Activated naive CD4-positive, alpha-beta T cell treated with anti-CD3 and anti-CD28 coated beads, Interleukin-2, amount 50 U/mL, for 16 hours (primary cell): Measurements from ENCODE around the gene CCNJL.

ENCODE experiments used
- DNase-seq: peaks from one replicate; pipeline ENCODE4 v3.0.0-alpha.2; 2020

The CCNJL gene

GRCh38 chr5:160209917-160210316 is 102.4 kb downstream of the CCNJL start:
- no peak for DNase-seq

- DNase-seq, result no peak
Measured at GRCh38 chr5:160207061-160207460, 105.3 kb downstream of the CCNJL start.
